GM04503 (cell line): ENCODE results near the gene KRTAP24-1.

ENCODE experiments used
- DNase-seq: peaks from one replicate; pipeline ENCODE4 v3.0.0-alpha.2; 2012; ENCODE audit warnings: low read depth

KRTAP24-1 gene, protein sequence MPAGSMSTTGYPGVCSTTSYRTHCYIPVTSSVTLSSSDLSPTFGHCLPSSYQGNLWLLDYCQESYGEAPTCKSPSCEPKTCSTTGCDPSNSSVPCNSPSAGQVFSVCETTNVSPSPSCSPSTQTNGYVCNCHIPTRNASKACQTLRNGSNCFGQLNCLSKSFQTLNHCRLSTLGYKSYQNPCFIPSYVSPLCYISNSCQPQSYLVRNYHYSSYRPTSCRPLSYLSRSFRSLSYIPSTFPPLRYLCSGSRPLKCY

DNA sequence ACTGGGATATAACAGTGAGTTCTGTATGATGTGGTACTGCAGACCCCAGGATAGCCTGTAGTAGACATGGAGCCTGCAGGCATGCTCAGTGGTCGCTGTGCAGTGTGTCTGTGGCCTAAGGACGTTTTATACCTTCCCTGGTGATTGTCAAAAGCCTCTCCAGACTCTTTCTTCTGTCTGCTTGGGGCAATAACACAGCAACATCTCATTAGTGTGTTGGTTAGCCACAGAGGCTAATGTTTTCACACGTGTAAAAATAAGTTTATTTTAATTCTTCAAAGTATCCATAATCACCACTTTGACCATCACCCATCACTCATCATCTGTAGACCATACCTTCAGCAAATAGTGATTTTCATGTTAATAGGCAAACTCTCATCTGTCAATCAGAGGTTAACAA is at the start of gene KRTAP24-1:
KRTAP24-1 (minus strand) TSS at position 101 of the 400 bp plus-strand sequence; CDS start at position 83, 18 bp downstream.
- no peak for DNase-seq

- no peak for DNase-seq
Observed at GRCh38 chr21:30329203-30329875, 46.6 kb upstream of the KRTAP24-1 start.

GRCh38 chr21:30326390-30326789 is 43.6 kb upstream of the KRTAP24-1 start:
- DNase-seq = no peak

DNA sequence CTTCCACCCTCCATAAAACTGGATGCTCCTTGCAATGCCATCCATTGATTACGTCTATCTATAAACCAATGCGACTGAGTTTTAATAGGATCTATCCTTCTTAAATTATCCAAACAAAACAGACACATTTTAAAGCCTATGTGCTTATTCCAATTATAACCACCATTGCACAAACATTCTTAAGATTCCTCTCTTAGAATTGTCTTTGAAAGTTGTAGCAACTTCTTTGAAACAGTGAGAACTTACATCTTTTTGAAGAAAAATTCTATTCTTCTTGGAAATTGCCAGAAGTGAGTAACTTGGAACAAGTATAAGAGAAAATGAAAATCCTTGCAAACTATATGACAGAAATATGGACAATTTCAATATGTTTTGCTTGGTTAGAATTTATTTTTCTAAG is 37.5 kb upstream of the KRTAP24-1 start, which contains the start of gene KRTAP26-1:
KRTAP26-1 (minus strand) TSS at position 101 of the 400 bp plus-strand sequence. CDS start 280 bp downstream, outside the sequence.
- DNase-seq = no peak

GRCh38 chr21:30315701-30316100 is 33.0 kb upstream of the KRTAP24-1 start:
- DNase-seq = no peak

DNA sequence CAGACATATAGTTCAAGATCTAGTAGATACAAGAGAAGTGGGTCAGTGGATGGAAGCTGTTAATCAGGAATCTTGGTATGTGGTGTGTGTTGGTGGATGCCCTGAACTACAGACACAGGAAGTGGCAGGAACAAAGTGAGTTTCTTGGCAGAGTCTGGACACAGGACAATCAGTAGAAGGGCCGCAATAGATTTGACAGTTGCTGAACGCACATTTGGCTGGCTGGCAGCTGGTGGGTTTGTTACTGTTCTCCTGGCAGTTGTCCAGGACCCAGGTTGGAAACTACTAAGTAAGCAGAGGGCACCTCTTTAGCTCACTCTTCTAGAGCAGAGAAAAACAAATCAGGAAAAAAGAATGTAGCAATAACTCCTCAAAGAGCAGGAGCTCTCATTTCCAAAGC is 24.1 kb upstream of the KRTAP24-1 start:
- no peak for DNase-seq

GRCh38 chr21:30305136-30305535 is 22.4 kb upstream of the KRTAP24-1 start:
- DNase-seq = no peak

DNA sequence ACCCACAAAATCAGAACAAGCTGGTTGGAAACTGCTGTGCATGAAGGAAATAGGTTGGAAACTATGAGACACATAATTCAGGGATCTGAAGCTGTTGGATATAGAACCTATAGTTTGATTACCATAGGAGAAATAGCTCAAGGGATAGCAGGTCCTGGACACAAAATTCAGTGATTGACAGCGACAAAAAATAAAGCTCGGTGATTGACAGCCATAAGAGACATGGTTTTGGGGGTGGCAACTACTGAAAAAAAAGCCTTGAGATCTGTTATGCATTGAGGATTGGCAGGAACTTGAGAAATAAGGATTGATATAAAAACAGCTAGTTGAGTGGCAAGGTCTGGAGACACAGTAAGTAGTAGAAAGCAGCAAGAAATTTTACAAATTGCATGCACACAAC is 6.5 kb upstream of the KRTAP24-1 start, which contains the start of gene KRTAP25-1:
KRTAP25-1 (minus strand) TSS at position 300 of the 400 bp plus-strand sequence; CDS start at position 276, 24 bp downstream.
- no peak for DNase-seq

GRCh38 chr21:30271611-30272010 is 11.1 kb downstream of the KRTAP24-1 start:
- DNase-seq = no peak

- DNase-seq = no peak
Observed at GRCh38 chr21:30271156-30271555, 11.6 kb downstream of the KRTAP24-1 start.

GRCh38 chr21:30269803-30270530 is 12.8 kb downstream of the KRTAP24-1 start:
- no peak for DNase-seq

GRCh38 chr21:30268608-30269197 is 14.0 kb downstream of the KRTAP24-1 start:
- no peak for DNase-seq

DNA sequence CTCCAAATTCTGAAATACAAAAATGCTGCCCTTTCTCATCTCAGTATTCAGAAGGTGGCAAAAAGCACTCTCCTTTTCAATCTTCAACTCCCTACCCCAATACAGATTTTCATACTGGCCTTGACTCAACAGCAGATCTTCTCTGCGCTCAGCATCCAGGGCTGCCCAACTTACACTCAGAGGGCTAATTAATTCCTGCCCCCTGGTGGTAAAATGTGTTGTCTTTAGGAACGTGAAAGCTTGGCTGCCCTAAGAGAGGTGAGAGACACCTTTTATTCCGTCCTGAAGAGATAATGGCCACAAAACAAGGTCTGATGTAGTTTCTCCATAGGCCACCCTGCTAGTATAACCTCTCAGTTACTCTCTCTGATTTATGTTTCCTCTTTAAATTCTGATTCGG is 25.0 kb downstream of the KRTAP24-1 start:
- DNase-seq = no peak

DNA sequence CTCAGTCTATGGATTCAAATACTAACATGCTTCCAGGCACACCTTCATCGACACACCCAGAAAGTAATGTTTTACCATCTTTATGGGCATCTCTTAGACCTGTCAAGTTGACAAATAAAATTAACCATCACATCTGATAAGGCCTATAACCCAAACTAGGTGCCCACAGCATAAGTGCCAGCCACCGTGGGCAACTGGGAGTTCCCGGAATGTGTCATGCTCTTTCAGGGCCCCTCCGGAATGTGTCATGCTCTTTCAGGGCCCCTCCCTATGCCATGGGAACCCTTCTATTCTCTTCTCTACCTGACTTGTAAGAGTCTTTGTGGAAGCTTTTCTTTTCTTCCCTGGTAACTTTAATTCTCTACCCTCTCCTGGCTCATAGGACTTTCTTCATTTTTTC is 26.6 kb downstream of the KRTAP24-1 start:
- no peak for DNase-seq

- no peak for DNase-seq
Observed at GRCh38 chr21:30255679-30256078, 27.1 kb downstream of the KRTAP24-1 start.

GRCh38 chr21:30251781-30252180 is 31.0 kb downstream of the KRTAP24-1 start:
- DNase-seq = no peak

DNA sequence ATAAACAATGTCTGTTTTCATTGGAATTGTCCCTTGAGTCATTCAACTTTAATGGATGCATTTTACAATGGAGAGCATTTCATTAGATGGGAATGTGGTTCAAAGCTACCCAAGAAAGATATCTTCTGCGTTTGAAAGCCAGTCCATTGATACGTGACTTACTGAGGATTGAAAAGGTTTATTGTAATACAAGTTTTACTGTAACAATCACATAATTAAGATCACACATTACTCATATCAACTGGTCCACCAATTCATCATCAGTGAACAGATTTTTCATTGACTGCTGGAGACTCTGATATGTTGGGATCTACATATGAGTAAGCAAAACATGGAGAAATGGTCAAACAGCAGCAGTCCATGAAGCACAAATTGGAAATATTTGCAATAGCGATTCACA is 32.8 kb downstream of the KRTAP24-1 start:
- DNase-seq = no peak

DNA sequence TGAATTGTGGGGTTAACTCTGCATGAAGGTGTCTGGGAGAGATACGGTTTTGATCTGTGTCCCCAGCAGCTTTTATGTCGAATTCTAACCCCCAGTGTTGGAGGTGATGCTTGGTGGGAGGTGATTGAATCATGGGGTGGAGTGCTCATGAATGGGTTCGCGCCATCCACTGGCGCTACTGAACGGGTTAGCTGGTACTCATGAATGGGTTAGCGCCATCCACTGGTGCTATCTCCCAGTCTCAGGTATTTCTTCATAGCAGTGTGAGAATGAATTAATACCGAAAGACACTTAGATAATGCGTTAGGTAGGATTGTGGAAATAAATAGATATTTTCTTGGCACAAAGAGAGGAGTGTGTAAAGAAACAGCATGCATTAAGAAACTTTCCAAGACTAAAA is 33.9 kb downstream of the KRTAP24-1 start:
- no peak for DNase-seq

GRCh38 chr21:30245061-30245460 is 37.7 kb downstream of the KRTAP24-1 start:
- no peak for DNase-seq

DNA sequence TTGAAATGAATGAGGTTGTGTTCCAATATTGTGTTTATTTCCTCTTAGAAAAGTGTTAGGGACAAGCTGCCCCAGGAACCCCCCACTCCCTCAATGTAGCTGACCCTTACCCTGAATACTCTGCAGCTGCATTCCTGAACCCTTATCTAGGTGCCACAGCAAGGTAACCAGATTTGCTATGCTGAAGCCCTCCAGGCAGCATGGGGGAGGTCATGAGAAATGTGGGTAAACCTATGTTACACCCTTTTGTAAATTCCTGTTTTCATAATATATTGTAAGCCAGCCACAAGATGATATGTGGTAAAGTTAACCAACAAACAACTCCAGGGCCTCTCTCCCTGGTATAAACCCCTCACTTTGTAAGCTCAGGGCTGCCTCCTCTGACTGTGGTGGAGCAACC is 39.1 kb downstream of the KRTAP24-1 start:
- DNase-seq = no peak

GRCh38 chr21:30240661-30241060 is 42.1 kb downstream of the KRTAP24-1 start:
- no peak for DNase-seq

DNA sequence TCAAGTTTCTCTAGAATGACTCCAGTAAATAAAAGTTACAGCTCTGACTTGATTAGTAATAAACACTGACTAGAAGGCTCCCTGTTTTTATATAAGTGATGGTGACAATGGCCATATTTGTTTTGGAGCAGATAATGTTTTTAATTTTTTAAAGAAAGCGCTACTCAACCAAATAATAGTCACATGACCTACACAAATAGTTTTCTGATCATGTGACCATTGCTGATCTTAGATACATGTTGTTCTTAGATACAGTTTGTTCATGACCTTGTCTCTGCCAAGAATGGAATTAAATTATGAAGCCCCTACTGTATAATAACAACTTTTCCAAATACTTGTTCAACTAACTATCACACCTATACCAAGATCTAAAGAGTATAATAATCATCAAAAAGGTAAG is 44.6 kb downstream of the KRTAP24-1 start:
- DNase-seq = no peak
